IPS-NIHi11 (cell line): ENCODE measurements around the gene COLQ.

Experiments used
- DNase-seq: peaks from one replicate; pipeline ENCODE4 v3.0.0; 2012; ENCODE audit warnings: mixed read lengths, low spot score

COLQ gene

GRCh38 chr3:15454965-15455364 is 66.5 kb downstream of the COLQ start:
- DNase-seq: no peak

GRCh38 chr3:15453991-15454625 is 67.4 kb downstream of the COLQ start:
- no peak for DNase-seq

GRCh38 chr3:15453501-15453900 is 68.0 kb downstream of the COLQ start:
- no peak for DNase-seq

- DNase-seq: no peak
Measured at GRCh38 chr3:15452961-15453360, 68.5 kb downstream of the COLQ start.

- no peak for DNase-seq
Measured at GRCh38 chr3:15452156-15452555, 69.3 kb downstream of the COLQ start.

- no peak for DNase-seq
Measured at GRCh38 chr3:15451216-15452113, 70.0 kb downstream of the COLQ start.

- DNase-seq: no peak
Measured at GRCh38 chr3:15450438-15451215, 70.9 kb downstream of the COLQ start.

- no peak for DNase-seq
Measured at GRCh38 chr3:15449489-15450224, 71.8 kb downstream of the COLQ start.

GRCh38 chr3:15443826-15444524 is 77.5 kb downstream of the COLQ start:
- no peak for DNase-seq

GRCh38 chr3:15440891-15441290 is 80.6 kb downstream of the COLQ start:
- no peak for DNase-seq

GRCh38 chr3:15439476-15439875 is 82.0 kb downstream of the COLQ start:
- no peak for DNase-seq

GRCh38 chr3:15438983-15439382 is 82.5 kb downstream of the COLQ start:
- no peak for DNase-seq

GRCh38 chr3:15436246-15436645 is 85.3 kb downstream of the COLQ start:
- DNase-seq: no peak

GRCh38 chr3:15434756-15435155 is 86.8 kb downstream of the COLQ start:
- DNase-seq: no peak

- no peak for DNase-seq
Measured at GRCh38 chr3:15433531-15433930, 88.0 kb downstream of the COLQ start.

GRCh38 chr3:15431256-15431837 is 90.2 kb downstream of the COLQ start:
- no peak for DNase-seq

- no peak for DNase-seq
Measured at GRCh38 chr3:15430624-15431023, 90.9 kb downstream of the COLQ start.

- DNase-seq: no peak
Measured at GRCh38 chr3:15429080-15429479, 92.4 kb downstream of the COLQ start.

GRCh38 chr3:15428539-15428938 is 93.0 kb downstream of the COLQ start:
- DNase-seq: no peak

GRCh38 chr3:15427981-15428380 is 93.5 kb downstream of the COLQ start:
- peak; percentile 22 for DNase-seq
